Epithelial cell of esophagus (primary cell): ENCODE measurements around the gene CD80.
A peak's percentile ranks its signal among the peaks of the same experiment; 100 is the strongest.

ENCODE experiments used
- DNase-seq: peaks from one replicate; pipeline ENCODE4 v3.0.0; 2010; ENCODE audit warnings: low read depth
- H3K4me3 ChIP-seq: 2 replicates; pipeline ENCODE4 v1.5.1; 2011; ENCODE audit warnings: mild to moderate bottlenecking, low read length, control low read depth
- CTCF ChIP-seq: IDR thresholded peaks from 2 replicates; pipeline ENCODE4 v1.5.1; 2011; ENCODE audit warnings: low read depth, mild to moderate bottlenecking, low read length, control low read depth, inconsistent platforms; ENCODE audit not compliant: insufficient read depth; ENCODE audit errors: missing control alignments

CD80 gene

DNA sequence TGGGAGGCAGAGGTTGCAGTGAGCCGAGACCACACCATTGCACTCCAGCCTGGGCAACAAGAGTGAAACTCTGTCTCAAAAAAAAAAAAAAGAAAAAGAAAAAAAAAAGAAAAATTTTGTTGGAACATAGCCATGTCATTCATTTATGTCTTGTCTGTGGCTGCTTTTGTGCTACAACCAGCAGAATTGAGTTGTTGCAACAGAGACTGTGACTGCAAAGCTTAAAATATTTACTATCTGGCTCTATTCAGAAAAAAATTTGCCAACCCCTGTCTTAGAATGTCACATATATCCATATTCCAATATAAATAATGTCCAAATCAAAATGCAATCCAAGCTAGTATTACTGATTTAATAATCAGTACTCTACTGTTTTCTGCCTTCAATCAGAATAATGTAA, 25.1 kb downstream of the CD80 start:
- TF ChIP-seq CTCF = no peak
- H3K4me3 ChIP-seq = no peak overlapping the region
- no peak for DNase-seq

DNA sequence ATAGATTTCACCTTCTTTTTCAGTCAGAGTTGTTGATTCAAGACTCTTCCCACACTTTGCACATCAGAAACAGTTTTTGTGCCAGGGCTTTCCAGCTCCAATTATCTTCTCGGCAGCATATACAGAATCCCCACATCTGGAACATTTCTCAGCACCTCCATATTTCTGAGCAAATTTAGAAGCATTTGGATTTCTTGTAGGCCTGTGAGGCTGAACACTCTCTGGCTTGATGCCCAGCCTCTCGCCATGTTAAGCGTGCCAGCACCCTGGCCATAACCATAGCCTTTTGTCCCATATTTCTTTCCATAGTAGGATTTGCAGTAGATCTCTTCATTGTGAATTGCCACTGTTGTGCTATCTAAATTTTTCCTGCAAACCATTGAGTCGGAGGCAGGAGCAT, 28.3 kb downstream of the CD80 start:
- no peak for TF ChIP-seq CTCF
- H3K4me3 ChIP-seq = no peak overlapping the region
- no peak for DNase-seq

DNA sequence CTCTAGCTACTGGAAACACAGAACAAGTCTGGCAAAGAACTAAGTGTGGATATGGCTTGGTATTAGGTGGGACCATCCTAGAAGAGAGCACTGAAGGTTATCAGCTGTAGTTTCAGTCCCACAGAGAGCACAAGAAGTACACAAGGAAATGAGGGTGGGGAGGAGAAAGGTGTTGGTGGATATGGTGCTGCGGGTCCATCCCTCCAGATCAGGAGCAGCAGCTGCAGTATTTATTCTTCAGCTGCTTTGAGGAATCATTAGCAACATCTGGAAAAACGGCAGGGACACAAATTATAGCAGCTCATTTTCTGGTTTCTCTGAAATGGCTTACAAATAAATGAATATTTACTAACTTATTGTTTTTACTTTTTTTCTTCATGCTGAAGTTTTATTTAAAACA, 29.0 kb downstream of the CD80 start:
- no peak for TF ChIP-seq CTCF
- no peak for DNase-seq
- no peak overlapping the region for H3K4me3 ChIP-seq

- TF ChIP-seq CTCF = no peak
- no peak overlapping the region for H3K4me3 ChIP-seq
- peak; percentile 9 for DNase-seq
These were observed 29.5 kb downstream of the CD80 start for GRCh38 chr3:119529883-119530282.

DNA sequence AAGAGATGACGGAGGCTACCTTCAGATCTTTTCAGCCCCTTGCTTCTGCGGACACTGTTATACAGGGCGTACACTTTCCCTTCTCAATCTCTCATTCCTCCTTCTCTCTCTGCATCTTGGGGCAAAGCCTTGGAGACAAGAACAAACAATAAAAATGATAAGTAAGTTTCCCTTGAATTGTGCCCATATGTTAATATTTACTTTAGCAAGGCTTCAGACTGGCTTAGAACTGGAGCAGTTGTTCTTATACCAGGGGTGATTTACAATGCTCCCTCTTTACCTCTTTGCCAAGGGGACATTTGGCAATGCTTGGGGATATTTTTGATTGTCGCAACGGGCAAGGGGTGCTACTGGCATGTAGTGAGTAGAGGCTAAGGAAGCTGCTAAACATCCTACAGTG, 31.7 kb downstream of the CD80 start:
- no peak for TF ChIP-seq CTCF
- no peak for DNase-seq
- H3K4me3 ChIP-seq = no peak overlapping the region

- no peak overlapping the region for H3K4me3 ChIP-seq
- peak; percentile 35 for TF ChIP-seq CTCF
- DNase-seq = peak; percentile 17
These were observed 34.3 kb downstream of the CD80 start for GRCh38 chr3:119524931-119525662.

- H3K4me3 ChIP-seq = no peak overlapping the region
- TF ChIP-seq CTCF = no peak
- DNase-seq = no peak
These were observed 41.4 kb downstream of the CD80 start for GRCh38 chr3:119518026-119518425.
